Uterus (tissue), 2 donors: ENCODE data around the gene RASD1.

Experiments
- POLR2A ChIP-seq, 2 donors: fragments of 450-650 bp; IDR thresholded peaks; one replicate each; pipeline ENCODE4 v1.6.1; 2016; ENCODE audit warnings: antibody characterized with exemption in 2 of 2, mild to moderate bottlenecking in 1 of 2, moderate library complexity in 1 of 2
- TF ChIP-seq, protein P1 (sequence below), 4 experiments: fragments of 200-600 bp in 2 of 4; fragments of 450-650 bp in 2 of 4; sonication (generic) in 2 of 4; IDR thresholded peaks; one replicate each; pipeline ENCODE4 v1.5.1; 2016 to 2019; ENCODE audit warnings: antibody characterized with exemption in 4 of 4, mild to moderate bottlenecking in 2 of 4, moderate library complexity in 1 of 4

DNA sequence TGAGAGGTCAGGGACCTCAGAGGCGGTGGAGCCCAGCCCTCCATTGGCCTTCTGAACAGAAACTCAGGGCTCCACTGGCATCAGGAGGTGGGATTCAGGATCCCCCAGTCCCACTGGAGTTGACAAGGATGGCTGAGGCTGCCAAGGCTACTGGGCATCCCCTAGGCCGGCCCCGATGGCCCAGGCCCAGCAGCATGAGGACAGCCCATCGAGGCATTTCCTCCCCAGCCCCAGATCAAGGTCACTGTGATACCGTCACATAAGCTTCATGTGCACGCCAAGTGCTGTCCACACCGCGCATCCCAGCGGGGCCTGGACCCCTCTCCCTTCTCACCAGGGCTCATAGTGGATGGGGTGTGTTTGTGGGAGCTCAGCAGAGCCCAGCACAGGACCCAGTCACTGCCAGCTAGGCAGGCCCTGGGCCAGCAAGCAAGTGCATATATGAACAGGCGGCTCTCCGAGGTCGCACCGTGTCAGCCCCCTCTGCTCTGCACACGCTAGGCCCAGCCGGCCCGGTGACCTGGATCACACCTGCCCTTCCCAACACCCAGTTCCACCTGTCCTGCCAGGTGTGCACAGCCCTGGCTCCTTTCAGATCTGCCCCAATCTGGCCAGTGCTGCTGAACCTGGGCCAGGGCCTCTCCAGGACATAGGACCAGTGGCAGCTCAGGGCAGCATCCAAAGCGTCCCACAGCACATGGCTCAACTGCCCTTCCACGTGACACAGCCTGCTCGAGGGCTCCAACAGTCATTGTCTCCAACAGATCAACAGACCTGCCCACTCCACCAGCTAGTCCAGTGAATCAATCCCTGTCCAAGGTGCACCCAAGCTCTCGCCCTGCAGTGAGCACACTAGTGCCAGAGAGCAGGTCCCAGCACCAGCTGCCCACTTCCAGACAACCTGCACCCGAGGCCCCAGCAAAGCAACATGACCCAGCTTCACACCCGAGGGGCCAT, 32.8 kb upstream of the RASD1 start:
- TF ChIP-seq, protein P1, sequence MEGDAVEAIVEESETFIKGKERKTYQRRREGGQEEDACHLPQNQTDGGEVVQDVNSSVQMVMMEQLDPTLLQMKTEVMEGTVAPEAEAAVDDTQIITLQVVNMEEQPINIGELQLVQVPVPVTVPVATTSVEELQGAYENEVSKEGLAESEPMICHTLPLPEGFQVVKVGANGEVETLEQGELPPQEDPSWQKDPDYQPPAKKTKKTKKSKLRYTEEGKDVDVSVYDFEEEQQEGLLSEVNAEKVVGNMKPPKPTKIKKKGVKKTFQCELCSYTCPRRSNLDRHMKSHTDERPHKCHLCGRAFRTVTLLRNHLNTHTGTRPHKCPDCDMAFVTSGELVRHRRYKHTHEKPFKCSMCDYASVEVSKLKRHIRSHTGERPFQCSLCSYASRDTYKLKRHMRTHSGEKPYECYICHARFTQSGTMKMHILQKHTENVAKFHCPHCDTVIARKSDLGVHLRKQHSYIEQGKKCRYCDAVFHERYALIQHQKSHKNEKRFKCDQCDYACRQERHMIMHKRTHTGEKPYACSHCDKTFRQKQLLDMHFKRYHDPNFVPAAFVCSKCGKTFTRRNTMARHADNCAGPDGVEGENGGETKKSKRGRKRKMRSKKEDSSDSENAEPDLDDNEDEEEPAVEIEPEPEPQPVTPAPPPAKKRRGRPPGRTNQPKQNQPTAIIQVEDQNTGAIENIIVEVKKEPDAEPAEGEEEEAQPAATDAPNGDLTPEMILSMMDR (IDR thresholded peaks at IDR 0.05): no peak
- TF ChIP-seq POLR2A (IDR thresholded peaks at IDR 0.05): no peak
